Cardiac muscle cell (in vitro differentiated cells and primary cell): ENCODE data around the gene KRT7. TPM values are rescaled to one million over a fixed set of nuclear protein-coding genes. Genes with fewer than 3 reads are reported as not detected.

Source experiments
- DNase-seq, 2 donors: peaks; one replicate each; pipeline versions ENCODE4 v3.0.0 to v3.0.0-alpha.2; 2010 to 2017; ENCODE audit warnings: low read depth in 1 of 2, low spot score in 1 of 2
- H3K27ac ChIP-seq: fragments of 200-600 bp; sonication (generic); 2 replicates; pipeline ENCODE4 v1.5.1; 2016
- H3K27me3 ChIP-seq: fragments of 200-600 bp; sonication (generic); 2 replicates; pipeline ENCODE4 v1.6.0; 2016; ENCODE audit warnings: control low read depth
- H3K36me3 ChIP-seq: fragments of 200-600 bp; sonication (generic); 2 replicates; pipeline ENCODE4 v1.5.1; 2016; ENCODE audit warnings: control low read depth
- H3K4me1 ChIP-seq: fragments of 200-600 bp; sonication (generic); 2 replicates; pipeline ENCODE4 v1.8.1; 2017; ENCODE audit warnings: low read depth, mild to moderate bottlenecking, mixed run types
- H3K4me3 ChIP-seq: fragments of 200-600 bp; sonication (generic); 2 replicates; pipeline ENCODE4 v1.5.1; 2016; ENCODE audit warnings: mild to moderate bottlenecking
- H3K9me3 ChIP-seq: fragments of 200-600 bp; sonication (generic); 2 replicates; pipeline ENCODE4 v1.5.1; 2017; ENCODE audit warnings: low read depth, mild to moderate bottlenecking, control low read depth
- CTCF ChIP-seq: IDR thresholded peaks from 2 replicates; pipeline ENCODE4 v1.5.1; 2012; ENCODE audit warnings: low read depth, mild to moderate bottlenecking, low read length
- polyA plus RNA-seq: library from polyadenylated mRNA; unstranded; fragments of >200 nt; fragmentation: Nextera tagmentation; extraction: Ambion mirVana; gene quantifications from 2 replicates; pipeline ENCODE4 v1.2.1, GENCODE V29; 2016
- total RNA-seq: library from RNA; depleted of rRNA; stranded (reverse); fragments of >200 nt; gene quantifications from 2 replicates; pipeline ENCODE4 v1.2.3, GENCODE V29; 2016

KRT7 gene
- total and polyA plus RNA-seq, 2 experiments from 2014 or later = 0.36 to 0.50 TPM

- no peak for DNase-seq
- no peaks in the 10 kb centered on the region for H3K9me3 ChIP-seq
- no peak for TF ChIP-seq CTCF
- H3K27me3 ChIP-seq = peaks cover 29% of the 10 kb centered on the region
- peaks cover 7% of the 10 kb centered on the region for H3K4me1 ChIP-seq
- H3K4me3 ChIP-seq = no peak overlapping the region
- no peaks in the 10 kb centered on the region for H3K36me3 ChIP-seq
- H3K27ac ChIP-seq = no peak overlapping the region
Measured at GRCh38 chr12:52216807-52217206, 16.2 kb upstream of the KRT7 start.

GRCh38 chr12:52217223-52217622 is 15.8 kb upstream of the KRT7 start:
- Histone ChIP-seq H3K4me3 (no peak overlapping the region), H3K27me3 (peaks cover 33% of the 10 kb centered on the region), H3K36me3 (no peaks in the 10 kb centered on the region), H3K27ac (no peak overlapping the region), H3K9me3 (no peaks in the 10 kb centered on the region), H3K4me1 (peaks cover 7% of the 10 kb centered on the region)
- no peak for TF ChIP-seq CTCF
- no peak for DNase-seq

DNA sequence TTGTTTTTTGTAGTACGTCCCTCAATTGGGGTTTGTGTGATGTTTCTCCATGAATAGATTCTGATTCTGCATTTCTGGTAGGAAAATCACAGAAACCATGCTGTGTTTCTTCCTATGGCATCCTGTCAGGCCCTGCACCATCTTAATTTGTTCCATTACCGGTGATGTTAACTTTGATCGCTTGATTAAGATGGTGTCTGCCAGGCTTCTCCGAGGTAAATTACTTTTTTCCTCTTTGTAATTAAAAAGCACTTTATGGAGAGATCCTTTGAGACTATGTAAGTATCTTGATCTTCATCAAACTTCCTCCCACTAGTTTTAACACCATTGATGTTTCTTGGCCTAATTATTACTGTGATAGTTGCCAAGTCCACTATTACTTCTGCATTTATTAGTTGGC is 15.0 kb upstream of the KRT7 start:
- Histone ChIP-seq H3K27ac (no peak overlapping the region), H3K9me3 (no peaks in the 10 kb centered on the region), H3K27me3 (peaks cover 36% of the 10 kb centered on the region), H3K36me3 (no peaks in the 10 kb centered on the region), H3K4me1 (peaks cover 7% of the 10 kb centered on the region), H3K4me3 (no peak overlapping the region)
- no peak for DNase-seq
- TF ChIP-seq CTCF = no peak

GRCh38 chr12:52220477-52220876 is 12.6 kb upstream of the KRT7 start:
- no peak for TF ChIP-seq CTCF
- Histone ChIP-seq H3K9me3 (no peaks in the 10 kb centered on the region), H3K27ac (no peak overlapping the region), H3K36me3 (no peaks in the 10 kb centered on the region), H3K4me1 (peaks cover 5% of the 10 kb centered on the region), H3K4me3 (no peak overlapping the region), H3K27me3 (peaks cover 52% of the 10 kb centered on the region)
- no peak for DNase-seq

DNA sequence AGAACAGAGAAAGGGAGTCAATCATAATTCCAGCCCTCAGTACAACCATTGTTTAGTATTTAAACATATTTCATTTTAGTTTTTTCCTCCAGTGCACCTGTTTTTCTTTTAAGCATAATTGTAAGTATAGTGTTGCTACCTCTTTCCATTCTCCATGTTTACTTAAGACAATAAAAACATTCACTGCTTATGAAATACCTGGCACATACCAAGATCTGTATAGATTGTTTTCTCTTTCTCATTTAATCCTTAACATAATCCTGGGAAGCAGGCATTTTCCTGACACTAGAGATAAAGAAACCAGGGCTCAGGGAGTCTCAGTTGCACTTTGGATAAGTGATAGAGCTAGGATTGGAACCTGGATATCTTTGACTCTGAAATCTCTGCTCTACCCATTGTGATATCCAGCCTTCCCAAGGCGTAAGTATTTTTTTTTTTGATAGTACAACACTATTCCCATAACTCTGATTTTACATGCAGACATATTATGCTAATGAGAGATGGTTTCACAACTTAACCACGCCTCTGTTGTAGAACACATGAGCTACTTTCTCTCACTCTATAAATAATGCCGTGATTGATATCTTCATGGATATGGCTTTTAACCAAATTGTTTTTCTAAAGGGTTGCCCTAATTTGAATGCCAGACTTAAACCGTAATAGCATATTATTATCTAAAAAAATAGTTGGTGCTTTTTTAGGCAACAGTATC is 11.8 kb upstream of the KRT7 start:
- Histone ChIP-seq H3K27me3 (peaks cover 59% of the 10 kb centered on the region), H3K27ac (no peak overlapping the region), H3K4me1 (no peaks in the 10 kb centered on the region), H3K36me3 (no peaks in the 10 kb centered on the region), H3K9me3 (no peaks in the 10 kb centered on the region), H3K4me3 (no peak overlapping the region)
- TF ChIP-seq CTCF = no peak
- no peak for DNase-seq
